Body of pancreas (tissue), 4 donors: Measurements from ENCODE around the gene DLGAP1.

Experiments
- POLR2A ChIP-seq, 3 donors: fragments of 450-650 bp; IDR thresholded peaks; one replicate each; pipeline ENCODE4 v1.6.1; 2016; ENCODE audit warnings: antibody characterized with exemption in 3 of 3, mild to moderate bottlenecking in 2 of 3
- TF ChIP-seq, protein P1 (sequence below), 7 experiments: fragments of 450-650 bp in 4 of 7; fragments of 200-600 bp in 3 of 7; sonication (generic) in 3 of 7; IDR thresholded peaks; one replicate each; pipeline ENCODE4 v1.5.1; 2016 to 2019; ENCODE audit warnings: antibody characterized with exemption in 7 of 7

DNA sequence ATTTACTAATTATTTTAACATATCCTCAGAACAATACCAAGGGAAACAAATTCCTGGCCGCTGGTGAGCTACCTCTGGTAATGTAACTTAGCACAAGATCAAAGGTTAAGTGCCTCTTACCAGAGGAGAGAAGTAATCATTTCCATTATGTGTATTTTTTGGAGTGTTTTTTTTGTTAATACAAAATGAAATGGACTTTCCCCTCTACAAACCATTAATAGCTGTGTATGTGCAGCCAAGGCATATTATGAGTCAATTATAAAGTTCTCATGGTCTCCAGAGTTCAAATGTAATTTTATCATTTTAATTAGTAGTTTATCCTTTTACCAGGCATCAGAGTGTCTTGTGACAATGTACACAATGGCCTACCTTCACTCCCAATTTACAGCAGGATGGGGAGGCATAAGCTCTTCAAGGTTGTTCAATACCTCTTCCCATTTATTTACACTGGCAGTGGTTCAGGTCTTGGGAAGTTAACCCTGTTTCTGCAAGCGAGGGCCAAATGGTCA lies 762.9 kb downstream of the DLGAP1 start:
- TF ChIP-seq, protein P1, sequence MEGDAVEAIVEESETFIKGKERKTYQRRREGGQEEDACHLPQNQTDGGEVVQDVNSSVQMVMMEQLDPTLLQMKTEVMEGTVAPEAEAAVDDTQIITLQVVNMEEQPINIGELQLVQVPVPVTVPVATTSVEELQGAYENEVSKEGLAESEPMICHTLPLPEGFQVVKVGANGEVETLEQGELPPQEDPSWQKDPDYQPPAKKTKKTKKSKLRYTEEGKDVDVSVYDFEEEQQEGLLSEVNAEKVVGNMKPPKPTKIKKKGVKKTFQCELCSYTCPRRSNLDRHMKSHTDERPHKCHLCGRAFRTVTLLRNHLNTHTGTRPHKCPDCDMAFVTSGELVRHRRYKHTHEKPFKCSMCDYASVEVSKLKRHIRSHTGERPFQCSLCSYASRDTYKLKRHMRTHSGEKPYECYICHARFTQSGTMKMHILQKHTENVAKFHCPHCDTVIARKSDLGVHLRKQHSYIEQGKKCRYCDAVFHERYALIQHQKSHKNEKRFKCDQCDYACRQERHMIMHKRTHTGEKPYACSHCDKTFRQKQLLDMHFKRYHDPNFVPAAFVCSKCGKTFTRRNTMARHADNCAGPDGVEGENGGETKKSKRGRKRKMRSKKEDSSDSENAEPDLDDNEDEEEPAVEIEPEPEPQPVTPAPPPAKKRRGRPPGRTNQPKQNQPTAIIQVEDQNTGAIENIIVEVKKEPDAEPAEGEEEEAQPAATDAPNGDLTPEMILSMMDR (IDR thresholded peaks at IDR 0.05): no peak
- no peak for TF ChIP-seq POLR2A (IDR thresholded peaks at IDR 0.05)
